PC-3 (cell line): ENCODE data around the gene CMTM4. TPM values are rescaled to one million over a fixed set of nuclear protein-coding genes. Genes with fewer than 3 reads are reported as not detected.

ENCODE experiments used
- ATAC-seq: fragments of 200-7000 bp; cut with Tn5 transposase; 2 replicates; pipeline ENCODE4 v1.9.1; 2020; ENCODE audit warnings: mild to moderate bottlenecking, moderate library complexity
- BruUV-seq: library from RNA; stranded (reverse); fragments of 400-500 nt; replicated peaks from 2 replicates; lab custom pipeline; 2021; lab: Mats Ljungman, UMichigan
- CTCF ChIA-PET: fragments of 300-600 bp; sonication (Branson Sonifier 250); formaldehyde crosslinking; loops from one replicate; lab custom pipeline; 2022; ENCODE audit warnings: antibody characterized with exemption; lab: Charles Lee
- POLR2A ChIA-PET: fragments of 300-600 bp; sonication (Branson Sonifier 250); formaldehyde crosslinking; loops from one replicate; lab custom pipeline; 2022; ENCODE audit warnings: antibody characterized with exemption; ENCODE audit not compliant: unreplicated experiment; lab: Charles Lee
- DNase-seq: peaks from one replicate; pipeline ENCODE4 v3.0.0-alpha.2; 2015
- H2AFZ ChIP-seq: fragments of 300-600 bp; sonication (generic); 2 replicates; pipeline ENCODE4 v1.6.0; 2016; ENCODE audit warnings: antibody characterized with exemption, low read length
- H3F3A ChIP-seq: fragments of 300-600 bp; sonication (generic); one replicate; pipeline ENCODE4 v1.6.0; 2017; ENCODE audit warnings: antibody characterized with exemption, low read length, control low read depth, mild to moderate bottlenecking; ENCODE audit not compliant: unreplicated experiment
- H3K27ac ChIP-seq: fragments of 300-600 bp; sonication (generic); 2 replicates; pipeline ENCODE4 v1.5.1; 2016; ENCODE audit warnings: mild to moderate bottlenecking, low read length
- H3K27me3 ChIP-seq: fragments of 300-600 bp; sonication (generic); 2 replicates; pipeline ENCODE4 v1.6.1; 2016; ENCODE audit warnings: low read length, mixed read lengths
- H3K36me3 ChIP-seq: fragments of 300-600 bp; sonication (generic); 2 replicates; pipeline ENCODE4 v1.6.1; 2016; ENCODE audit warnings: low read depth, mixed run types, low read length, mixed read lengths
- H3K4me1 ChIP-seq: fragments of 300-600 bp; sonication (generic); 2 replicates; pipeline ENCODE4 v1.5.1; 2016; ENCODE audit warnings: low read length; ENCODE audit not compliant: insufficient read depth
- H3K4me2 ChIP-seq: fragments of 300-600 bp; sonication (generic); 2 replicates; pipeline ENCODE4 v1.6.0; 2016; ENCODE audit warnings: low read length
- H3K4me3 ChIP-seq: fragments of 300-600 bp; sonication (generic); 2 replicates; pipeline ENCODE4 v1.5.1; 2016; ENCODE audit warnings: mild to moderate bottlenecking, low read length, mixed read lengths
- H3K79me2 ChIP-seq: fragments of 300-600 bp; sonication (generic); 2 replicates; pipeline ENCODE4 v1.6.1; 2017; ENCODE audit warnings: low read length, mixed read lengths
- H3K9ac ChIP-seq: fragments of 300-600 bp; sonication (generic); 2 replicates; pipeline ENCODE4 v1.6.0; 2016; ENCODE audit warnings: mild to moderate bottlenecking, low read length
- H3K9me2 ChIP-seq: fragments of 300-600 bp; sonication (generic); replicated peaks from 2 replicates; pipeline ENCODE4 v1.6.1; 2016; ENCODE audit warnings: mixed run types, low read length, mixed read lengths
- H3K9me3 ChIP-seq: fragments of 300-600 bp; sonication (generic); 2 replicates; pipeline ENCODE4 v1.6.1; 2016; ENCODE audit warnings: low read length, mixed read lengths
- H4K20me1 ChIP-seq: fragments of 300-600 bp; sonication (generic); 2 replicates; pipeline ENCODE4 v1.6.1; 2016; ENCODE audit warnings: low read length, mixed read lengths
- CTCF ChIP-seq: fragments of 300-600 bp; sonication (generic); conservative IDR thresholded peaks from 2 replicates; pipeline ENCODE4 v1.5.1; 2017; ENCODE audit warnings: antibody characterized with exemption, low read depth, mild to moderate bottlenecking, low read length
- EZH2 ChIP-seq: fragments of 300-600 bp; sonication (generic); IDR thresholded peaks from one replicate; pipeline ENCODE4 v1.6.1; 2017; ENCODE audit warnings: antibody characterized with exemption, mild to moderate bottlenecking, low read length; ENCODE audit not compliant: unreplicated experiment
- EZH2phosphoT487 ChIP-seq: fragments of 300-600 bp; sonication (generic); IDR thresholded peaks from 2 replicates; pipeline ENCODE4 v1.6.1; 2018; ENCODE audit warnings: mild to moderate bottlenecking, antibody characterized with exemption, low read length, borderline replicate concordance
- intact Hi-C: fragments of 100-400 bp; cut with micrococcal nuclease; formaldehyde crosslinking; loops from 2 replicates; pipeline ENCODE4 v1.9.0; 2023
- total RNA-seq: library from RNA; depleted of rRNA; stranded (reverse); fragments of >200 nt; gene quantifications from 2 replicates; pipeline ENCODE4 v1.2.3, GENCODE V29; 2014

Gene CMTM4
- total RNA-seq, 1 experiment from 2014 or later, result 16.9 TPM

- peak; percentile 90 for DNase-seq
- POLR2A ChIA-PET, result interaction anchor here (0.6 kb wide), 1 partner anchor 60 kb away, joined by 5 read pairs; no protein-coding TSS in a partner anchor
- ATAC-seq, result peak; percentile 96
- peak overlapping the region; percentile 40 for H3K4me2 ChIP-seq
- H2AFZ ChIP-seq, result no peak overlapping the region
- H3K79me2 ChIP-seq, result no peaks in the 10 kb centered on the region
- H3K27ac ChIP-seq, result peak overlapping the region; percentile 51
- no peaks in the 10 kb centered on the region for H3K9me2 ChIP-seq
- BruUV-seq, result no TSS peak
- no peaks in the 10 kb centered on the region for H3K9me3 ChIP-seq
- no peaks in the 10 kb centered on the region for H3K27me3 ChIP-seq
- H3K4me3 ChIP-seq, result no peak overlapping the region
- H3F3A ChIP-seq, result no peaks in the 10 kb centered on the region
- no peak for TF ChIP-seq EZH2phosphoT487
- TF ChIP-seq CTCF, result no peak
- no peak for TF ChIP-seq EZH2
- H3K36me3 ChIP-seq, result no peaks in the 10 kb centered on the region; the same call in 1 of the 2 replicates
- H3K4me1 ChIP-seq, result peaks cover 26% of the 10 kb centered on the region
- CTCF ChIA-PET, result interaction anchor here (0.6 to 1.3 kb wide), 2 partner anchors 10 to 12 kb away, joined by 4 to 7 read pairs; no protein-coding TSS in a partner anchor
- H3K9ac ChIP-seq, result no peak overlapping the region
- intact Hi-C loops, result no loop called here
- H4K20me1 ChIP-seq, result no peaks in the 10 kb centered on the region
These were observed 77.8 kb downstream of the CMTM4 start for GRCh38 chr16:66618588-66619375.

GRCh38 chr16:66617728-66618127 is 78.8 kb downstream of the CMTM4 start:
- H3K4me1 ChIP-seq, result peaks cover 26% of the 10 kb centered on the region
- H3K9me2 ChIP-seq, result no peaks in the 10 kb centered on the region
- H3F3A ChIP-seq, result no peaks in the 10 kb centered on the region
- H3K9ac ChIP-seq, result no peak overlapping the region
- ChIA-PET CTCF (no interaction called here), POLR2A (interaction anchor here (0.6 kb wide), 1 partner anchor 556 kb away, joined by 4 read pairs; no protein-coding TSS in a partner anchor)
- no peak for TF ChIP-seq EZH2
- TF ChIP-seq CTCF, result no peak
- no peaks in the 10 kb centered on the region for H3K79me2 ChIP-seq
- no peak overlapping the region for H3K4me2 ChIP-seq
- DNase-seq, result no peak
- H3K36me3 ChIP-seq, result no peaks in the 10 kb centered on the region; the same call in 1 of the 2 replicates
- no peaks in the 10 kb centered on the region for H4K20me1 ChIP-seq
- peak overlapping the region; percentile 51; the same call in 1 of the 2 replicates for H3K27ac ChIP-seq
- no peaks in the 10 kb centered on the region for H3K27me3 ChIP-seq
- no peak overlapping the region for H2AFZ ChIP-seq
- BruUV-seq, result no TSS peak
- H3K4me3 ChIP-seq, result no peak overlapping the region
- H3K9me3 ChIP-seq, result no peaks in the 10 kb centered on the region
- ATAC-seq, result no peak
- intact Hi-C loops, result no loop called here

GRCh38 chr16:66617010-66617434 is 79.5 kb downstream of the CMTM4 start:
- intact Hi-C loops, result no loop called here
- Histone ChIP-seq H4K20me1 (no peaks in the 10 kb centered on the region), H3K79me2 (no peaks in the 10 kb centered on the region), H3K4me1 (peaks cover 26% of the 10 kb centered on the region), H3K36me3 (no peaks in the 10 kb centered on the region; the same call in 1 of the 2 replicates), H3F3A (no peaks in the 10 kb centered on the region), H3K27ac (no peak overlapping the region), H2AFZ (no peak overlapping the region), H3K4me2 (no peak overlapping the region), H3K4me3 (no peak overlapping the region), H3K9me2 (no peaks in the 10 kb centered on the region), H3K9me3 (no peaks in the 10 kb centered on the region), H3K27me3 (no peaks in the 10 kb centered on the region), H3K9ac (no peak overlapping the region)
- no peak for ATAC-seq
- no TSS peak for BruUV-seq
- DNase-seq, result no peak
- no peak for TF ChIP-seq EZH2
- no peak for TF ChIP-seq EZH2phosphoT487
- no peak for TF ChIP-seq CTCF
- ChIA-PET POLR2A (no interaction called here), CTCF (interaction anchor here (1.0 kb wide), 1 partner anchor 8 kb away, joined by 4 read pairs; no protein-coding TSS in a partner anchor)
